K562 (cell line): ENCODE results near the gene SF3B3. TPM values are rescaled to one million over a fixed set of nuclear protein-coding genes. Genes with fewer than 3 reads are reported as not detected.

Experiments
- ATAC-seq: fragments of 200-7000 bp; cut with Tn5 transposase; 3 replicates; pipeline ENCODE4 v1.9.1; 2020; ENCODE audit warnings: moderate library complexity
- BruUV-seq: library from RNA; stranded (reverse); fragments of 400-500 nt; replicated peaks from 2 replicates; lab custom pipeline; 2021; lab: Mats Ljungman, UMichigan
- CTCF ChIA-PET: fragments of 300-600 bp; formaldehyde crosslinking; extraction: SDS; loops from one replicate; lab custom pipeline; 2021; ENCODE audit warnings: low intra/inter-chr PET ratio; lab: Yijun Ruan, JAX
- POLR2A ChIA-PET: fragments of 300-600, 350-650 bp; sonication (Branson Sonifier 250); formaldehyde crosslinking; extraction: SDS; loops from one replicate; lab custom pipeline; 2021; ENCODE audit warnings: antibody characterized with exemption, inconsistent platforms; lab: Yijun Ruan, JAX
- DNase-seq, 4 experiments: peaks; one replicate each; pipeline versions ENCODE4 v3.0.0 to v3.0.0-alpha.2; 2011 to 2018; ENCODE audit warnings: low spot score in 3 of 4, mixed read lengths in 3 of 4; ENCODE audit errors: extremely low read depth in 1 of 4
- FAIRE-seq: peaks from 2 replicates; lab custom pipeline; 2011; peaks lifted over from hg19 to GRCh38; lab: Jason Lieb, UNC
- H2AFZ ChIP-seq: 2 replicates; pipeline ENCODE4 v1.6.0; 2011; ENCODE audit warnings: low read depth, low read length, control low read depth, inconsistent platforms
- H3K27ac ChIP-seq: fragments of 200-600 bp; 3 replicates; pipeline ENCODE4 v1.8.0; 2011; ENCODE audit warnings: low read depth, mild to moderate bottlenecking, control low read depth, inconsistent platforms, low read length, moderate library complexity, mixed read lengths; ENCODE audit errors: extremely low read depth
- H3K27me3 ChIP-seq, 2 experiments: fragments of 300-600 bp in 1 of 2; 2 replicates in 1 of 2; 3 replicates in 1 of 2; pipeline versions ENCODE4 v1.6.0 to v1.8.0; 2011; ENCODE audit warnings: inconsistent platforms in 2 of 2, low read length in 2 of 2, mild to moderate bottlenecking in 1 of 2, mixed read lengths in 1 of 2, moderate library complexity in 1 of 2; ENCODE audit not compliant: control insufficient read depth in 2 of 2, insufficient read depth in 2 of 2
- H3K36me3 ChIP-seq: fragments of 300-600 bp; 3 replicates; pipeline ENCODE4 v1.8.0; 2011; ENCODE audit warnings: mild to moderate bottlenecking, low read length, inconsistent platforms; ENCODE audit not compliant: control insufficient read depth, insufficient read depth
- H3K4me1 ChIP-seq, 2 experiments: fragments of 200-600 bp in 1 of 2; replicated peaks in 1 of 2; 2 replicates in 1 of 2; 3 replicates in 1 of 2; pipeline versions ENCODE4 v1.5.1 to v1.8.0; 2011; ENCODE audit warnings: inconsistent platforms in 2 of 2, low read length in 2 of 2, mild to moderate bottlenecking in 1 of 2, mixed read lengths in 1 of 2, moderate library complexity in 1 of 2; ENCODE audit not compliant: control insufficient read depth in 2 of 2, insufficient read depth in 2 of 2
- H3K4me2 ChIP-seq: 2 replicates; pipeline ENCODE4 v1.6.1; 2011; ENCODE audit warnings: low read length, control low read depth, inconsistent platforms, mixed read lengths; ENCODE audit not compliant: insufficient read depth
- H3K4me3 ChIP-seq: fragments of 200-600 bp; sonication (generic), shearing (Covaris generic); 2 replicates; pipeline ENCODE4 v1.5.1; 2016; ENCODE audit warnings: control low read depth, inconsistent platforms
- H3K79me2 ChIP-seq: fragments of 200-600 bp; 3 replicates; pipeline ENCODE4 v1.8.0; 2011; ENCODE audit warnings: low read length, inconsistent platforms; ENCODE audit not compliant: control insufficient read depth, insufficient read depth
- H3K9ac ChIP-seq, 2 experiments: 2 replicates each; pipeline versions ENCODE4 v1.6.0 to v1.6.1; 2011; ENCODE audit warnings: low read depth in 2 of 2, low read length in 2 of 2, control low read depth in 1 of 2, inconsistent platforms in 1 of 2, mild to moderate bottlenecking in 1 of 2, mixed read lengths in 1 of 2; ENCODE audit not compliant: insufficient read depth in 1 of 2
- H3K9me1 ChIP-seq: one replicate; pipeline ENCODE4 v1.6.0; 2011; ENCODE audit warnings: inconsistent platforms, mild to moderate bottlenecking, low read length, moderate library complexity; ENCODE audit not compliant: control insufficient read depth, insufficient read depth
- H3K9me3 ChIP-seq: replicated peaks from 2 replicates; pipeline ENCODE4 v1.5.1; 2011; ENCODE audit warnings: low read depth, low read length, inconsistent platforms; ENCODE audit not compliant: control insufficient read depth, insufficient read depth
- H4K20me1 ChIP-seq: replicated peaks from 2 replicates; pipeline ENCODE4 v1.6.1; 2011; ENCODE audit warnings: low read length, inconsistent platforms, mixed read lengths; ENCODE audit not compliant: control insufficient read depth, insufficient read depth
- ZNF121 ChIP-seq: sonication (generic); formaldehyde crosslinking; conservative IDR thresholded peaks from 2 replicates; pipeline ENCODE4 v1.8.0; 2022; ENCODE audit warnings: missing genetic modification reagents
- ZNF717 ChIP-seq: fragments of 250-450 bp; sonication (Bioruptor Pico); IDR thresholded peaks from 2 replicates; pipeline ENCODE4 v1.5.0; 2021
- WGBS: fragments of 100-300 bp; shearing (Covaris generic); methylation state at CpG from one replicate; pipeline ENCODE4 v1.1.6; 2016; ENCODE audit warnings: low coverage, mixed read lengths; ENCODE audit not compliant: insufficient coverage; ENCODE audit errors: missing lambda C conversion rate; 5-methylcytosine and 5-hydroxymethylcytosine counted together
- in situ Hi-C: fragments of 300-500 bp; cut with MboI; formaldehyde crosslinking; loops from 4 replicates; pipeline ENCODE4 v1.15.0; 2018; ENCODE audit warnings: inconsistent platforms, mixed read lengths
- intact Hi-C: fragments of 100-400 bp; cut with micrococcal nuclease; formaldehyde crosslinking; loops from 2 replicates; pipeline ENCODE4 v1.14.2; 2022
- polyA plus RNA-seq, 8 experiments: library from polyadenylated mRNA; depleted of rRNA in 4 of 8; stranded (reverse) in 5 of 8; unstranded in 3 of 8; fragments of >200 nt; fragmentation: Nextera tagmentation in 2 of 8; fragmentation: Illumina TruSeq in 1 of 8; extraction: Ambion mirVana in 2 of 8; extraction: Trizol in 1 of 8; gene quantifications; 2 replicates each; pipeline versions ENCODE4 v1.2.1 to v1.2.3, GENCODE V29; 2011 to 2014; ENCODE audit warnings: inconsistent platforms in 1 of 8, missing spikeins in 1 of 8
- total RNA-seq, 7 experiments: library from RNA; depleted of rRNA in 6 of 7; stranded (reverse); fragments of >200 nt in 6 of 7; fragmentation: Illumina TruSeq in 2 of 7; extraction: Trizol in 2 of 7; gene quantifications; 2 replicates each; pipeline versions ENCODE4 v1.2.1 to v1.2.3, GENCODE V29; 2011 to 2021; ENCODE audit warnings: low replicate concordance in 1 of 7

The SF3B3 gene
- total and polyA plus RNA-seq, 9 of the 15 experiments (the other 6 are each of a cell fraction or from before 2014, with no cell fraction given), result 98.9 to 546 (median 221) TPM

DNA sequence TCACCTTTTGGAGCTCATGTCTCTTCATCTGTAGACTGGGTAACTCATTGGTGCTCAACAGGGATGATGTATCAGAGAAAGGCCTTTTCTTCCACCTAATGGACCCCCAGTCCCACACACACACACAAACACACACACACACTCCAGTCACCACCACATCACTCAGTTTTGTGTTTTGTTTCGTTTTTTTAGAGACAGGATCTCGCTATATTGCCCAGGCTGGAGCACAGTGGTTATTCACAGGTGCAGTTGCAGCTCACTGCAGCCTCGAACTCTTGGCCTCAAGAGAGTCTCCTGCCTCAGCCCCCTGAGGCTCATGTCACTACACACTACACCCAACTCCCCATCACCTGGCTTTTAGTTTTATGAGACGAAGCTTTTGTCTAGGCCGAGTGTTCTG is 55.6 kb downstream of the SF3B3 start:
- Histone ChIP-seq H3K4me2 (no peak overlapping the region), H3K4me3 (no peak overlapping the region), H3K9me3 (no peaks in the 10 kb centered on the region), H3K27me3 (peaks cover 0 to 3% of the 10 kb centered on the region in 2 experiments; a peak in 1 of 5 replicates)
- DNase-seq (no peak), ATAC-seq (no peak), FAIRE-seq (no peak)
- BruUV-seq, result no TSS peak
- 74% methylated on average over 5 of the region's 5 CpGs for WGBS
- POLR2A ChIA-PET, result interaction anchor here (0.8 to 4.0 kb wide), 5 partner anchors 8 to 23 kb away, joined by 3 to 22 read pairs (median 5); no protein-coding TSS in a partner anchor
- TF ChIP-seq ZNF717 (CRISPR knock-in tag) (no peak), ZNF121 (CRISPR knock-in tag) (peak; percentile 85)
- TF ChIP-seq, all 486 proteins: peak for 1
- in situ Hi-C loops, result no loop called here
- Histone ChIP-seq H3K79me2 (no peaks in the 10 kb centered on the region), H3K27ac (no peak overlapping the region), H3K36me3 (peaks cover 7% of the 10 kb centered on the region; the same call in 1 of the 3 replicates), H3K9ac (peak overlapping the region in 1 of 2 experiments; percentile 89; a peak in 2 of 4 replicates), H2AFZ (peak overlapping the region; percentile 77), H4K20me1 (no peaks in the 10 kb centered on the region; the same call in 1 of the 2 replicates), H3K4me1 (peaks cover 5 to 8% of the 10 kb centered on the region in 2 experiments; a peak in 3 of 5 replicates), H3K9me1 (no peaks in the 10 kb centered on the region)
- intact Hi-C loops, result loop anchor here (5.0 kb wide), 1 partner anchor 73 kb away; no protein-coding TSS in a partner anchor
- CTCF ChIA-PET, result no interaction called here
